Measurements from ENCODE around the gene PGAM4.
A peak's percentile ranks its signal among the peaks of the same experiment; 100 is the strongest.
"Not testable (repeated sequence)": the region's sequence is repeated elsewhere in the genome, so short reads cannot be mapped to it uniquely, and the experiment has no call there.

The PGAM4 gene

GRCh38 chrX:77969538-77969937 lies at the start of gene PGAM4:
PGAM4 (minus strand) TSS chrX:77969638; CDS start chrX:77969638, 0 bp downstream.
- no peak for DNase-seq

- DNase-seq, result no peak
Observed at GRCh38 chrX:78011846-78012245, 42.4 kb upstream of the PGAM4 start.

- DNase-seq, result no peak
Observed at GRCh38 chrX:77979870-77980269, 10.4 kb upstream of the PGAM4 start.

DNA sequence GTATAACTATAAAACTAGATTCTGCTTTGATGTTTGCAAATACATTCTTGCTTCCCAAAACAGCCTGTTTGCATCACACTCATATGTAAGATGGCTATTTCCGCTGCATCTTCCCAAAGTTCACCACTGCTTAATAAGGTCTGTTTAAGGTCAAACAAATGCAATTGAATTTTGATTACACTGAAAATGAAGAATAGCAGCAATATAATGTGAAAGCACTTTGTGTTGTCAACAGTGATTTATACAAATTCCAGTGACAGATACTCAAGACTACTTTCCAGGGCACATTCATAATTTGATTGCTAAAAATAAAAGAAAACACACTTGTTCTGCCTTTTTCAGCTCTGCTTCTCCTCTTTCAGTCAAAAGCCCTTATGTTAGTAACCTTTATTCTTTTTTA lies 8.1 kb upstream of the PGAM4 start:
- no peak for DNase-seq

GRCh38 chrX:77977095-77977494 lies 7.7 kb upstream of the PGAM4 start:
- no peak for DNase-seq

DNA sequence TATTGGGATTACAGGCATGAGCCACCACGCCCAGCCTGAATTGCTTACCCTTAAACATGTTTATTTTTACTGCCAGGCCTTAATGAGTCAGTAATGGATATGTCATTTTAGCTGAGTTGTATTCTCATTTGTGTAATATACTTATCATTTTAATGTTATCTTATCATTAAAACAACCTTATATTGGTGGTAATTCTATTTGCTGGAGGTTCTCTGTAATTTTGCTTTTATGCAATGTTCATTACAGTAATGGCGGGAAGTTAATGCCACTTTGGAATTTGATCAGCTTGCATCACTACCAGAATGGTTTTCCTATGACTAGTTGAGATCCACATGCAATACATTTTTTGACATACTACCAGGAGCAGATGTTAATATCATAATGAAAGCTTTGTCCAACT lies 6.3 kb upstream of the PGAM4 start:
- DNase-seq, result no peak

DNA sequence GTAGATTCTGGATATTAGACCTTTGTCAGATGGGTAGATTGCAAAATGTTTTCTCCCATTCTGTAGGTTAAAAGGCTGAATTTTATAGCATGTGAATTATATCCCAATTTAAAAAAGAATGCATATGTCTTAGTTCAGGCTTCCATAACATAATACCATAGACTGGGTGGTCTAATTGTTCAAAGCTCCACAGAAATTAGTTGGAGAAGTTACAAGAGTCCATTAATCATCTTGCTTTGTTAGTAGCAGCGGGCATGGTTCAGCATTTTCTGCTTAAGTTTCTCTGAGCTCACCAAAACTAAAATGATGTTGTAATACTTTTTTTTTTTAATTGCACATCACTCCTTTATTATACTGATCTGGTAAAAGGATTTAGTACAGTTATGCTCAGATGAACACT lies 1.8 kb downstream of the PGAM4 start:
- DNase-seq, result no peak

DNA sequence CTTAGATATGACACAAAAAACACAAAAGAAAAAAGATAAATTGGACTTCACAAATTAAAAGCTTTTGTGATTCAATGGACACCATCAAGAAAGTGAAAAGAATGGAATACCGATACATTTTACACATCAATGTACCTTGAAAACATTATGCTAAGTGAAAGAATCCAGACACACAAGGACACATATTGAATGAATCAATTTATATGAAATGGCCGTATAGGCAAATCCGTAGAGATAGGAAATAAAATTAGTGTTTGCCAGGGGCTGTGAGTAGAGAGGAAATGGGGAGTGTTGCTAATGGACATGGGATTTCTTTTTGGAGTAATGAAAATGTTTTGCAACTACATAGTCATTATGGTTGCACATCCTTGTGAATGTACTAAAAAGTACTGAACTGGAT lies 3.1 kb downstream of the PGAM4 start:
- DNase-seq, result no peak

GRCh38 chrX:77962068-77962902 lies 7.2 kb downstream of the PGAM4 start:
- peak; percentile 11 for DNase-seq

DNA sequence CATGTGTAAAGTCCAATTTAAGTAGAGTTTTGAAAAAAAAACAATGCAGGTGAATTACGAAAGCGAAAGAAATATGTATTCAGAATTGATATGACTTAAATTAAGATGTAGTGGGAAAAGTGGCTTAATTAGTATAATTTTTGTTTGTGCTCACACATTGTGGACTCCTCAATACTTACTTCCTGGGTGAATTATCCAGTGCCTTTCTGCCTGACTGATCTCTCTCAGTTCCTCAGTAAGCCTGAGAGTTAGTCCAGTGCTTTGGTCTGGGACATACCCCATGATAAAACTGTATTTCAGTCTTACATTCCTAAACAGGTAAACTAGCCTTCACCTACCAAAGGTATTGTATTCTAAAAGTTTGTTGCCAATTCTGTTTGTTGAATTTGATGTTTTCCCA lies 8.4 kb downstream of the PGAM4 start:
- no peak for DNase-seq

- DNase-seq, result no peak
Observed at GRCh38 chrX:77960567-77960966, 8.9 kb downstream of the PGAM4 start.

GRCh38 chrX:77953708-77954107 lies 15.7 kb downstream of the PGAM4 start:
- no peak for DNase-seq

DNA sequence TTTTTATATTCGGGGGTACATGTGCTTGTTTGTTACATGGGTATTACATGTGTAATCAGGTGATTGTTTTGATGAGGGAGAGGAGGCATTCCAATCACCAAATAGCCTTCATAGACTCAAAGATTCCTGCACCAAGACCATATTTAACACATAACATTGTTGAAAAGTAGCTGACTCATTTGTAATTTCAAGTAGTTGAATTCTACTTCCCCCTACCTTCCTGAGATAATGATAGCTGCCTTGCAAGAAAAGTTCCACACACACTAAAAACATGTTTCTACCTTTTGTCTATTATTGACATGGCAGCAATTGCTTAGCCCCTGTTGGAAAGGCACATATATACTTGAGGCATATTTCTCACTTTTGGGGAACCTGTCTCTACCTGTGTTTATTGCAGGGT lies 16.1 kb downstream of the PGAM4 start:
- DNase-seq, result no peak

DNA sequence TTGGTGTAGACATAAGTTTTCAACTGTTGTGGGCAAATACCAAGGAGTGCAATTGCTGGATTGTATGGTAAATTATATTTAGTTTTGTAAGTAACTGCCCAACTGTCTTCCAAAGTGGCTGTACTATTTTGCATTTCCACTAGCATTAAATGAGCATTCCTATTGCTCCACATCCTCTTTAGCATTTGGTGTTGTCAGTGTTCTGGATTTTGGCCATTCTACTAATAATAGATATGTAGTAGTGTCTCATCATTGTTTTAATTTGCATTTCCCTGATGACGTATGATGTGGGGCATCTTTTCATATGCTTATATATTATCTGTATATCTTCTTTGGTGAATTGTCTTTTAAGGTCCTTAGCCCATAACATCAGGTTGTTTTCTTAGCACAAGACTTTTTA lies 17.3 kb downstream of the PGAM4 start:
- DNase-seq, result no peak

DNA sequence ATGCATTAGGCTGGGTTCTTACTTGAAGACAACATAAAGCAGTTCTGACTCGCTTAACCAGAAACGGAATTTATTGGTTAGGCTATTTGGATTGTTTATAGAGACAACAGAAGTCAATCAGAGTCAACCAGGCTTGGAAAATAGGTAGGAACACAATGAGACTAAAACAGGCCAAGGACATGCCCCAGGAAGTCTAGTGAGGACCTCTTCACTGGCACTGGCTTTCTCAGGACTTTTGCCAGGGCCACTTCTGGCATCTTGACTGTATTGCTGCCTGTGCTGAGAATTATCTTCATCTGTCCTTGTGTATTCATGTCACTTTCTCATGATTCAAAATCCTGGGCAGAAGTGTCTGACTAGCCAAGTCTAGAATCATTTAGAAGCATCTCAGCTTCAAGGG lies 19.6 kb downstream of the PGAM4 start:
- DNase-seq, result no peak

DNA sequence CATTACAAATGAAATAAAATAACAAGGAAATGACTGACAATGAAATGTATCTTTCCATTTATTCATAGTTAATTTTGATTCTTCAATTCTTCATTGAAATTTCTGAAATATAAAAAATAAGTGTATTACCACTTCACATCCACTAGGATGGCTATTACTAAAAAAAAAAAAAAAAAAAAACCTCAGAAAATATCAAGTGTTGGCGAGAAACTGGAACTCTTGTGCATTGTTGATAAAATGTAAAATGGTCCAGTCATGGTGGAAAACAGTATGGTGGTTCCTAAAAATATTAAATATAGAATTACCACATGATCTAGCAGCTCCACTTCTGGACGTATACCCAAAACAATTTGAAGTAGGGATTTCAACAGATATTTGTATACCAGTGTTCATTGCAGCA lies 22.9 kb downstream of the PGAM4 start:
- no peak for DNase-seq

- DNase-seq, result no peak
Observed at GRCh38 chrX:77945910-77946545, 23.4 kb downstream of the PGAM4 start.

GRCh38 chrX:77945031-77945430 lies 24.4 kb downstream of the PGAM4 start:
- DNase-seq, result not testable (repeated sequence)

GRCh38 chrX:77938083-77938680 lies 31.3 kb downstream of the PGAM4 start:
- DNase-seq, result no peak

- no peak for DNase-seq
Observed at GRCh38 chrX:77937291-77937690, 32.1 kb downstream of the PGAM4 start.

DNA sequence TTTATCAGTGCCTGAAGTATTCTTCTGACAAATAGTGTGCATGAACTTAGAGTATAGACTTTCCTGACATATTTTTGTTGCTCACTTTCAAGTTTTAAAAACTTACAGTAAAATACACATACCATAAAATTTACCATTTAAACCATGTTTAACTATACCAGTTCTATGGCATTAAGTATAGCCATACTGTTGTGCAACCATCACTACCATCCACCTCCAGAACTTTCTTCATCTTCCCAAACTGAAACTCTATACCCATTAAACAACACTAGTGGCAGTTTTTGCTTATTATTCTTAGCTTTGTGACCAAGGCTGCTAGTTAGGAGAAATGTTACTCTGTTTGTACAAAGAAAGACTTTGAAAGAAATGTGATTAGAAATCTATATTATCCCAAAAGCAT lies 33.1 kb downstream of the PGAM4 start:
- DNase-seq, result no peak

DNA sequence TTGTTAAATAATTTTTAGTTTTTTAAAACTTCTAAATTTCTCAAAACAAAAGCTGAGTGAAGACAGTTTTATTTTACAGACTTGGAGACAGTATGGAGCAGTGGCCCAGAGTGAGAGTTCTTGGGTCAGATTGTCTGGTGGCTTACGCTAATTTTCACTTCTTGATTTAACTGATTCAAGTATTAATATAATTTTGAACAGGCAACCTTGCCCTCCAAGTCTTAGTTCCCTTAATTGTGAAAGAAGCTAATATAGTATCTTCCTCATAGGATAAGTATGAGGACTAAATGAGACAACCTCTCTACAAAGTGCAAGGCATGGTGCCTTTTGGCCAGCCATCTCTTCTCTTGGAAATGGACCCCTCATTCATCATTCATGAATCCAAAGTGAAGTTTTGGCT lies 33.6 kb downstream of the PGAM4 start:
- DNase-seq, result no peak

DNA sequence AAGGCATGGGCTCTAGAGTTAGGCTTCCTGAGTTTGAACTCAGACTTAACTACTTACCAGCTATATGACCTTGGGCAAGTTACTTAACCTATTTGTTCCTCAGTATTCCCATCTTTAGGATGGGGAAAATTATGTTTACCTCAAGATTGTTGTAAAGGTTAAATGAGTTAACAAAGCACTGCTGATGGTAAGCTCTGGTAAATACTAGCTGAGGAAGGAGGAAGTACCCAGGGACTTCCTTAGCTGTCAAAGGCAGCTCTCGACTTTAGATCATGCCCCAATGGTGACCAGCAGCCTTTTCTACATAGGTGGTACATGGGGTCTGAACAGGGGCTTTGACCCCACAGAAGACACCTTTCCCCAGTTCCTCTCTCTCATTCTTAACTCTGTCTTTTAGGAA lies 38.9 kb downstream of the PGAM4 start:
- no peak for DNase-seq

- DNase-seq, result no peak
Observed at GRCh38 chrX:77925764-77926163, 43.7 kb downstream of the PGAM4 start.

Measured in activated naive CD4-positive, alpha-beta T cell treated with anti-CD3 and anti-CD28 coated beads, Interleukin-2, amount 50 U/mL, for 16 hours (primary cell).